NCI-H526 treated with DMSO at 0.1 percent for 48 hours (cell line): ENCODE measurements around the gene CHCHD6.

Source experiments
- DNase-seq: peaks from one replicate; lab custom pipeline; 2025; lab: John Stamatoyannopoulos, UW

Gene CHCHD6

DNA sequence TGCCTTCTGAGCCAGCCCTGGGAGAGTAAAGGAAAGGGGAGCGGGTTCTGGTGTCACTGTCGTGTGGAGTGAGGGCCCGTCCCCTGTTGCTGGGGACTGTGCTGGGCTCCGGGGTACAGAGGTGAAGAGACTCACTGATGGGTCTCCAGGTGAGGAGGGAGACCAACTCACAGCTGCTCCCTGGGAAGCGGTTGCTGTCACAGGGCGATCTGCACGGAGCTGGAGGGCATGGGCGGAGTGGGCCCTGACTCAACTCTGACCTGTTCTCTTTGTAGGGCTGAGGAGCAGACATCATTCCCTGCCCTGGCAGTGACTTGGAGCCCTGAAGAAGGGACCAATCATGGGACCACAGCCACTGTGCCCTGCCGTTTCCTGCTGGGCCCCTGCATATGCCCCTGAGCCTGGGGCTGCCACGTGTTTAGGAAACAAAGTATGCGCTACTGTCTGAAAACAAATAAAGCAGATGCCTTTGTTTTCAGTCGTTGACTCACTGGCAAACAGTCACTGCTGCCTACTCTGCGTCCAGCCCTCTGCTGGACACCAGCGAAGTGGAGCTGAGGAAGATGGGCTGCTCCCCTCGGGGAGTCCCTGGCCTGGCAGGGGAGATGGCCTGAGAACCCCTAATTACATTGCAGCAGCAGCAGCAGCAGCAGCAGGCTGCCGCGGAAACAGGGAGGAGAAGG is 256.0 kb downstream of the CHCHD6 start:
- DNase-seq: no peak

GRCh38 chr3:126960604-126960995 is 256.6 kb downstream of the CHCHD6 start:
- DNase-seq: no peak

- DNase-seq: no peak
These were observed 257.3 kb downstream of the CHCHD6 start for GRCh38 chr3:126961191-126961790.

GRCh38 chr3:126961791-126962461 is 257.9 kb downstream of the CHCHD6 start:
- DNase-seq: no peak

DNA sequence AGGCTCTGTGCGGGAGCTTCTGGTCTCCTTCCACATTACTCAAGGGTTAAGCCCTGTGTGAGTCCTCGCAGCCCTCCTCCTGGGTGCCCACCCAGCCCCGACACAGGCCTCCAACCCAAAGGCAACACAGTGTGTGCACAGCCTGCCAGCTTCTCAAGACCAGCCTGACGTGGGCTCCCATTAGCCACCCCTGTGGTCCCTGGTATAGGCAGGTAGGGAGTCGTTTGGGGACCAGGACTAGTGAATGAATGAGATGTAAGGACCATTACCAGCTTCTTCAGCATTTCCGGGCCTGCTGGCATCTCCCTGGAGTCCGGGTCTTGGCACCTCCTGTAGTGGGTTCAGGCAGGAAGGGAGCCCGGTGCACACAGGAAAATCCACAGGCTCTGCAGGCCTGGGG is 258.7 kb downstream of the CHCHD6 start:
- DNase-seq: no peak

DNA sequence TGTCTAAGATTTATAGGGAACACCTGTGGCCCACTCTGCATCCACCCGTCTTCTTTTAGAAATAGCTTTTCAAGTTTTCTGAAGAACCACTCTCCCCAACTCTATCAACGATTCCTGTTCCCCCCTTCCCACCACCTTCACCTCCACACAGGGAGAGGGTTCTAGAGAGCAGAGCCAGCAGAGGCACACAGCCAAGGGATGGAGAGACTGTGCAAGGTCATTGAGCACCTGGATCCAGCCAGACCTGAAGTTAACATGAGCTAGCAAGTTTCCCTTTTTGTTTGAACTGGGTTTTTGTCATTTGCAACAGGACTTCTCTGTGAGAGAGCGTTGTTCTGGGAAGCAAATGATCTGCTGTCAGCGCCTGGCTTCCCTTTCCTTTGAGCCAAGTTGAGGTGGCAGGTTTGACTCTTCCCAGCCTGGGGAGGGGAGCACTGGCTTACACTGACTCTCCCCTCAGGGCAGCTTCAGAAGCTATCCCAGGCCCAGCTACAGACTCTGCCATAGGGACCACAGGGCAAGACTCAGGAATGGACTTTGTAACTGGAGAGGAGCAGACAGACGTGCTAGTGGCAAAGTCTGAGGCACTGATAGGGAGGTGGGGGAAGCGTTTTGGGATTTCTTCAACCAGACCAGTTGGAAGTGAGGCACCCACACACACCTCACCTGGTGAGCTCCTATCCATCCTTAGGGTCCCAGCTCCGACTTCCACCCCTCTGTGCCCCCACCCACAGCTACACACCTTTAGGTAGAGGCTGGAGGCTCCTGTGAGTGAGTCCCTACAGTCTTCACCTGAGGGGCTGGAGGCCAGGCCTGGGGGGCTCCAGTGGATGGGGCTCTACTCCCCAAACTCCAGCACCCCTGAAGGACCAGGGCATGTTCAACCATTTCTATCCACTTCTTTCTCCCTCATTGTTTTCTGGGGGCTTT is 259.5 kb downstream of the CHCHD6 start:
- DNase-seq: no peak

DNA sequence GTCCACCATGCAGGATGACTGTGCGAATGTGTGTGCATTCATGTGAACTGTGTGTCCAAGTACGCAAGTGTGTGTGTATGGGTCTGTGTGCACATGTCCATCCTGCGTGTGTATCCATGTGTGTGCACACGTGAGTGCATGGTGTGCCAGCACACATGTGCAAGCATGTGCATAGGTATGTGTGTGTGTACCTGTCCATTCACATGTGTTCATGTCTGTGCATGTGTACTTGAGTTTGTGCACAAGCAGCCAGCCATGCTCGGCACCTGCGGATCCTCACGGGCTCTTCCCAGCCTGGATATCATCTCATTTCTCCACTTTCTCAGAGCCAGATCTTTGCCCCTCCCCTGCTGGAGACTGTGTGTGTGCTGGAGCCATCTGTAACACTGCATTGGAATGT is 260.2 kb downstream of the CHCHD6 start:
- DNase-seq: no peak

DNA sequence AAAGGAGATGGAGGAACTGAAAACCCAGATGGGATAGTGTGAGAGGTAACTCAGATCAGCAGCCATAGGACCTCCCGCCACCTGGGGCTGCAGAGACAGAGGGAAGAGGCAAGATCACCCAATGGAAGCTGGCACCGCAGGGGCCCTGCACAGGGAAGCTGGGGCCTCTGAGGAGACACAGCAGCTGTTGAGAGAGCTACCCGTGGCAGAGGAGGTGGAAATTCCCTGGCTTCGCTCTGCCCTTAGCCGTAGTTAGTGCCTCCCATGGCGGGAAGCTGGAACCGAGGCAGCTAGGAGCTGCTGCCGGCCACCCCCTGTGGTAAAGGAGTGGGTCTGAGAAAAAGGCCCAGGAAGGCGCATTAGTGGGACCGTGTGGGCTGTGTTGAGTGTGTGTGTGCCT is 260.9 kb downstream of the CHCHD6 start:
- DNase-seq: no peak

DNA sequence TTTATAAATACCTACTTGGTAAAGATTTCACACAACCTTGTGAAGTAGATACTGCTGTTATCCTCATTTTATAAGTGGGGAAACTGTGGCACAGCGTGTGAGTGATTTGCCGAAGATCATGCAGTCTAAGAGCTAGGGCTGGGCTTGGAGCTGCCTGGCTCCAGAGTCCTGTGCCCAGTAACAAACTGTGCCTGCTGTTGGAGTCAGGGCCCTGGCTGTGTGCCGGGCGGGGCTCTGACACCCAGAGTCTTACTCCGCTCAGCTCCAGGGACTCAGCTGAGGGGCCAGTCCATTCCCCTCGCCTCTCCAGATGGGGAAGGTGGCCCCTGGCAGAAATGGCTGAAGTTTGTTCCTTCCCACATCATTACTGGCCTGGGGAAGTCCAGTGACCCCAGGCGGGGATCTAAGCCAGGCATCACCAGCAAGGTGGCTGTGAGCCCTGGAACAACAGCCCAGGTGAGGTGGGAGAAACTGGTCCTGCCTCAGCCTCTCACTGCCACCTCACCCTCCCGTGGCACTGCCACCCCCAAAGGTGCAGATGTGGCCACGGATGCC is 261.6 kb downstream of the CHCHD6 start:
- no peak for DNase-seq

- no peak for DNase-seq
These were observed 263.3 kb downstream of the CHCHD6 start for GRCh38 chr3:126967386-126967785.

DNA sequence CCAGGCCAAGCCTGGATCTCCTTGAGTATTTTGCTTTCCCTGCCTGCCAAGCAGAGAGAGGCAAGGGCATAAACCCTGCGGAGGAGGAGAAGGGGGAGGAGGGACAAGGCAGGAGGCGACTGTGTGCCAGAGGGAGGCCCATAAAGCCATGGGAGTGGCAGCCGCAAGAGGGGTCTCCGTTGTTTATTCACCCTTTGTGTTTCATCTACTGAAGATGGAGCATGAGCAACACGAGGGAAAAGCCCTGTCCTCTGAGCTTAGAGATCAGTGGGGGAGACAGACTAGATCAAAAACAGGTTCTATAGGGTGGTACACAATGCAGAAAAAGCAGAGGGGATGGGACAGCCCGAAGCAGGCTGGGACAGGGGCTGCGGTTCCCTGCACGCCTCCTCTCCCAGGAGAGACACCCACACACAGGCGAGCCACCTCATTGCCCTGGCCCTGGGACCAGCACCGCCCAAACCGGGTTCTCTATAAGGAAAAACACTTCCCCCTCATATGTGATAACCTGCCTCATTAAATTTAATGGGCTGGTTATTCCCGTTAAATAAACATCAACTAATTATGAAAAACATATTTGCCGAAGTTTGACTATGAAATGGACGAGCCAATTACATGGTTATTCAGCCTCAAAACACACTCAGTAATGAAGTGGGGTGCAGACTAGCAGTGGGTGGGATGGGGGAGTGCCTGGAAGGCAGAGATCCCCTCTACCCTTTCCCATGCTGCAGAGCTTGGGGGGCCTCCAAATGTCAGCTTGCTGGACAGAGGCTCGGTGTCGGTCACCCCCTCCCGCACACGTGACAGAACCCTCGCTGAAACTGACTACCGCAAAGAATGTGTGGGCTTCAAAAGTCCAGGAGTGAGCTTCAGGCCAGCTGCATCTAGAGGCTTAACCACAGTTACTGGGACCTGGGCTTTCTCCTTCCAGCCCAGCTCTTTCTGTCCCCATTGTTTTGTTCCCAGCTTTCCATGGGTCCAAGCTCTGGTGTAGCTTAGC is 264.7 kb downstream of the CHCHD6 start:
- no peak for DNase-seq

- DNase-seq: no peak
These were observed 265.5 kb downstream of the CHCHD6 start for GRCh38 chr3:126969586-126969985.

GRCh38 chr3:126970101-126970500 is 266.1 kb downstream of the CHCHD6 start:
- no peak for DNase-seq

- DNase-seq: no peak
These were observed 266.9 kb downstream of the CHCHD6 start for GRCh38 chr3:126970921-126971320.

- DNase-seq: no peak
These were observed 267.9 kb downstream of the CHCHD6 start for GRCh38 chr3:126971891-126972351.

DNA sequence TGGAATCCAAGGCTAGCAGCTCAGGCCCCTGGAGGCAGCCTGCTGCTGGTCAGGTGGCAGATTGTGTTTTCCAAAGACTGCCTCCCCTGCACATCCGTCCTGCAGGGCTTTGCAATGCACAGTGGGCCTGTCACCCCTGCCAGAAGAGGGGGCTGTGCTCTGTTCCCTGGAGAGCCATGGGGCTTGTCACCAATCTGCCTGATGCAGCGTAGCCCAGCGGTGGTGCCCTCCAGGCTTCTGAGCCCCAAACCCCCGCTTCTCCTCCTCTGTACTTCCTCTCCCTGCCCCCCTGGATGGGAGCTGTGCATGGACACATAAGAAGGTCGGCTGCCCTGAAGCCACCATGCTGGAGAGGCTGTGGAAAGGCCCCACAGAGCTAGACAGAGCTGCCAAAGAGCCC is 268.8 kb downstream of the CHCHD6 start:
- no peak for DNase-seq

DNA sequence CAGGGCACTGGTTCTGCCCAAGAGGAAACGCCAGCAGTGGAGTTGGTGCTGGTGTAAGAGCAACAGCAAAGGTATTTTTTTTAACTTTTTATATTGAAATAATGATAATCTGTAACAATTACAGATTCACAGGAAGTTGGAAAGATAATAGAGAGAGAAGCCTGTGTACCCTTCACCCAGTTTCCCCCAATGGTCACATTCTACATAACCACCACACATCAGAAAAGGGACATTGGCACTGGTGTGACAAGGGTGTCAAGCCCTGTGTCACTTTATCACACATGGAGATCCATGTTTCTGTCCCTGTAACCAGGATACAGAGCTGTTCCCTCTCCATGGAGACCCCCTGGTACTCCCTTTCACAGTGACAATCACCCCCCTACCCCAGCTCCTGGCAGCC is 269.8 kb downstream of the CHCHD6 start:
- DNase-seq: no peak

DNA sequence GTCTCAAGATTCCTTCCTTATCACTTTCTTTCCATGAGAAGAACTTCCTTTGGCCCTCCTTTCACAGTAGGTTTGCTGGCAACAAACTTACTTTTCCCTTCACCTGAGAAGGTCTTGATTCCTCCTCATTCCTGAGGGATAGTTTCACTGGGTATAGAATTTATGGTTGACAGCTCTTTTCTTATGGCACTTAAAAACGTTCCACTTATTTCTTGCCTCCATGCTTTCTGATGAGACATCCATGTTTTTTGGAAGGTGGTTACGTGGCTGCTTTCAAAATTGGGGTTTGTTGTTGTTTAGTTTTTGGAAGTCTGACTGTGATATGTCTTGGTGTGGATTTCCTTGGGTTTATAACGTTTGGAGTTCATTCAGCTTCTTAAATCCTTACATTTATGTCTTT is 270.7 kb downstream of the CHCHD6 start:
- no peak for DNase-seq

DNA sequence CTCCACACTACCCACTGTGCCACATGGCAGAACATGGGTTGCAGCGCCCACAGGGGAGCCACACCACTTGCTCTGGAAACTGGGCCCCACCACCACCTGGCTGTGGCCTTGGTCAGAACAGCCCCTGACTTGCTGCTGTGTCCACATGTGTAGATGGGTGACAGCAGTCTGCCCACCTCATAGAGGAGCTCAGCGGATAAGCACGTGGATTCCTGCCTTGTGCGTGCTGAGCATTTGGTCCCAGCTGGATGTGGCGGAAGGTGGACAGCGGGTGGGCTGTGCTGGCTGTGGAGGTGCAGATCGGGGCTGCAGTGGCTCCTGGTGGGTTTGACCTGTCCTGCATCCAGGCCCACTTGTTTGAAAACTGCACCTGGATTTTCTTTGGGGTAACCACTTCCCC is 272.9 kb downstream of the CHCHD6 start:
- DNase-seq: no peak

- DNase-seq: no peak
These were observed 273.8 kb downstream of the CHCHD6 start for GRCh38 chr3:126977821-126978220.

DNA sequence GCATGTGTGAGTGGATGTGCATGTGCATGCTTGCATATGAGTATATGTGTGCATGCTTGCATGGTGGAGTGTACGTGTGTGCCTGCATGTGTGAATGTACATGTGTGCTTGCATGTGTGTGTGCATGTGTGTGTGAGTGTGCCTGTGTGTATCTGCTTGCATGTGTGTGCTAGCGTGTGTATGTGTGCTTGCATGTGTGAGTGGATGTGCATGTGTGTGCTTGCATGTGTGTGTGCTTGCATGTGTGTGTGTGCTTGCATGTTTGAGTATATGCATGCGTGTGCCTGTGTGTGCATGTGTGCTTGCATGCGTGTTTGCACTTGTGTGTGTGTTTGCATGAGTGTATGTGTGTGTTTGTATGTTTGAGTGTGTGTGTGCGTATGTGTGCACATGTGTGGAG is 274.3 kb downstream of the CHCHD6 start:
- no peak for DNase-seq
